Muscle layer of duodenum (tissue), 2 donors: Measurements from ENCODE around the gene RASGEF1B.
"Not testable (repeated sequence)": the region's sequence is repeated elsewhere in the genome, so short reads cannot be mapped to it uniquely, and the experiment has no call there.

Experiments used
- H3K27ac ChIP-seq: one replicate; pipeline ENCODE4 v1.7.0; 2013; ENCODE audit warnings: mild to moderate bottlenecking, low read length
- H3K27me3 ChIP-seq: one replicate; pipeline ENCODE4 v1.7.0; 2013; ENCODE audit warnings: low read depth, mild to moderate bottlenecking, control low read depth, low read length
- H3K36me3 ChIP-seq, 2 donors: one replicate each; pipeline ENCODE4 v1.7.0; 2013; ENCODE audit warnings: low read length in 2 of 2, control low read depth in 1 of 2, mild to moderate bottlenecking in 1 of 2; ENCODE audit not compliant: insufficient read depth in 2 of 2, control insufficient read depth in 1 of 2
- H3K4me1 ChIP-seq, 2 donors: one replicate each; pipeline ENCODE4 v1.7.0; 2013; ENCODE audit warnings: low read length in 2 of 2, mild to moderate bottlenecking in 2 of 2, control low read depth in 1 of 2, moderate library complexity in 1 of 2; ENCODE audit not compliant: insufficient read depth in 2 of 2, control insufficient read depth in 1 of 2
- H3K4me3 ChIP-seq, 2 donors: one replicate each; pipeline ENCODE4 v1.7.0; 2013; ENCODE audit warnings: low read length in 2 of 2, low read depth in 1 of 2, mild to moderate bottlenecking in 1 of 2
- H3K9me3 ChIP-seq, 2 donors: one replicate each; pipeline ENCODE4 v1.7.0; 2013; ENCODE audit warnings: low read length in 2 of 2, control low read depth in 1 of 2, mild to moderate bottlenecking in 1 of 2; ENCODE audit not compliant: control insufficient read depth in 1 of 2
- donor health status: healthy.

Gene RASGEF1B

GRCh38 chr4:81495345-81495744 is 23.6 kb upstream of the RASGEF1B start:
- Histone ChIP-seq H3K27ac (no peak overlapping the region), H3K4me3 (no peak overlapping the region), H3K36me3 (no peaks in the 10 kb centered on the region), H3K4me1 (peaks cover 0 to 4% of the 10 kb centered on the region in 2 donors), H3K9me3 (peaks cover 0 to 2% of the 10 kb centered on the region in 2 donors), H3K27me3 (no peaks in the 10 kb centered on the region)

- H3K4me1 ChIP-seq: peaks cover 0 to 4% of the 10 kb centered on the region in 2 donors
- H3K4me3 ChIP-seq: peak overlapping the region; percentile 40 to 50
- H3K27me3 ChIP-seq: no peaks in the 10 kb centered on the region
- H3K36me3 ChIP-seq: no peaks in the 10 kb centered on the region
- H3K27ac ChIP-seq: peak overlapping the region; percentile 71
- H3K9me3 ChIP-seq: peaks cover 0 to 2% of the 10 kb centered on the region in 2 donors
These were observed 22.3 kb upstream of the RASGEF1B start for GRCh38 chr4:81494031-81494431.

GRCh38 chr4:81492606-81493230 is 21.0 kb upstream of the RASGEF1B start:
- H3K4me3 ChIP-seq: no peak overlapping the region
- H3K27ac ChIP-seq: no peak overlapping the region
- H3K36me3 ChIP-seq: no peaks in the 10 kb centered on the region
- H3K27me3 ChIP-seq: no peaks in the 10 kb centered on the region
- H3K9me3 ChIP-seq: peaks cover 0 to 2% of the 10 kb centered on the region in 2 donors
- H3K4me1 ChIP-seq: peaks cover 0 to 4% of the 10 kb centered on the region in 2 donors

- H3K27ac ChIP-seq: no peak overlapping the region
These were observed 20.2 kb upstream of the RASGEF1B start for GRCh38 chr4:81491943-81492342.

GRCh38 chr4:81490403-81491160 is 18.9 kb upstream of the RASGEF1B start:
- no peak overlapping the region for H3K27ac ChIP-seq
- H3K36me3 ChIP-seq: no peaks in the 10 kb centered on the region
- H3K4me3 ChIP-seq: no peak overlapping the region
- peaks cover 0 to 4% of the 10 kb centered on the region in 2 donors for H3K4me1 ChIP-seq
- no peaks in the 10 kb centered on the region for H3K27me3 ChIP-seq
- H3K9me3 ChIP-seq: peaks cover 0 to 2% of the 10 kb centered on the region in 2 donors

More at GRCh38 chr4:81491943-81492342, 20.2 kb upstream of the RASGEF1B start:
- Histone ChIP-seq H3K9me3 (peaks cover 0 to 2% of the 10 kb centered on the region in 2 donors), H3K36me3 (no peaks in the 10 kb centered on the region), H3K4me3 (no peak overlapping the region), H3K27me3 (no peaks in the 10 kb centered on the region), H3K4me1 (peaks cover 0 to 4% of the 10 kb centered on the region in 2 donors)

- no peaks in the 10 kb centered on the region for H3K36me3 ChIP-seq
- no peaks in the 10 kb centered on the region for H3K4me1 ChIP-seq
- no peaks in the 10 kb centered on the region for H3K27me3 ChIP-seq
- H3K27ac ChIP-seq: no peak overlapping the region
- no peaks in the 10 kb centered on the region for H3K9me3 ChIP-seq
- H3K4me3 ChIP-seq: no peak overlapping the region
These were observed 14.8 kb upstream of the RASGEF1B start for GRCh38 chr4:81486502-81486901.

- no peak overlapping the region for H3K4me3 ChIP-seq
- no peaks in the 10 kb centered on the region for H3K27me3 ChIP-seq
- no peak overlapping the region for H3K27ac ChIP-seq
- no peaks in the 10 kb centered on the region for H3K36me3 ChIP-seq
- no peaks in the 10 kb centered on the region for H3K9me3 ChIP-seq
- no peaks in the 10 kb centered on the region for H3K4me1 ChIP-seq
These were observed 13.7 kb upstream of the RASGEF1B start for GRCh38 chr4:81485310-81485980.

GRCh38 chr4:81482326-81482725 is 10.6 kb upstream of the RASGEF1B start:
- H3K4me3 ChIP-seq: no peak overlapping the region
- no peaks in the 10 kb centered on the region for H3K36me3 ChIP-seq
- H3K27me3 ChIP-seq: no peaks in the 10 kb centered on the region
- H3K27ac ChIP-seq: no peak overlapping the region
- peaks cover 0 to 2% of the 10 kb centered on the region in 2 donors for H3K9me3 ChIP-seq
- no peaks in the 10 kb centered on the region for H3K4me1 ChIP-seq

GRCh38 chr4:81481151-81481550 is 9.4 kb upstream of the RASGEF1B start:
- Histone ChIP-seq H3K36me3 (no peaks in the 10 kb centered on the region), H3K4me3 (no peak overlapping the region), H3K4me1 (no peaks in the 10 kb centered on the region), H3K27me3 (no peaks in the 10 kb centered on the region), H3K9me3 (peaks cover 0 to 2% of the 10 kb centered on the region in 2 donors), H3K27ac (no peak overlapping the region)

GRCh38 chr4:81479573-81479972 is 7.9 kb upstream of the RASGEF1B start:
- not testable (repeated sequence) for H3K36me3 ChIP-seq, H3K9me3 ChIP-seq, H3K27ac ChIP-seq, H3K4me3 ChIP-seq, H3K27me3 ChIP-seq, H3K4me1 ChIP-seq
